GM12891 (cell line): Measurements from ENCODE around the gene MICAL3.

Experiments
- POLR2A ChIP-seq: IDR thresholded peaks from 2 replicates; pipeline ENCODE4 v1.6.1; 2011; ENCODE audit warnings: low read depth, low read length, control low read depth
- POLR2AphosphoS5 ChIP-seq: IDR thresholded peaks from 2 replicates; pipeline ENCODE4 v1.6.1; 2011; ENCODE audit warnings: low read depth, low read length, control low read depth
- SPI1 ChIP-seq: IDR thresholded peaks from 2 replicates; pipeline ENCODE4 v1.6.1; 2011; ENCODE audit warnings: low read depth, low read length, control low read depth

GRCh38 chr22:17880020-17880419 lies 144.3 kb downstream of the MICAL3 start:
- TF ChIP-seq POLR2A (no peak), POLR2AphosphoS5 (no peak), SPI1 (no peak)
